H1 (cell line): Measurements from ENCODE around the gene NEUROD1. TPM values are rescaled to one million over a fixed set of nuclear protein-coding genes. Genes with fewer than 3 reads are reported as not detected.

Experiments
- CTCF ChIA-PET: fragments of 300-600 bp; sonication (Branson Sonifier 250); formaldehyde crosslinking; loops from one replicate; lab custom pipeline; 2021; ENCODE audit not compliant: partially characterized antibody; lab: Charles Lee
- POLR2A ChIA-PET: fragments of 300-600 bp; sonication (Branson Sonifier 250); formaldehyde crosslinking; loops from one replicate; lab custom pipeline; 2021; ENCODE audit warnings: inconsistent platforms; ENCODE audit not compliant: partially characterized antibody; lab: Charles Lee
- DNase-seq, 2 experiments: peaks; one replicate each; pipeline versions ENCODE4 v3.0.0 to v3.0.0-alpha.2; 2010 to 2022; ENCODE audit warnings: low spot score in 2 of 2, low read depth in 1 of 2, mixed read lengths in 1 of 2
- FAIRE-seq: peaks from 2 replicates; lab custom pipeline; 2011; peaks lifted over from hg19 to GRCh38; lab: Jason Lieb, UNC
- H2AFZ ChIP-seq: 2 replicates; pipeline ENCODE4 v1.8.1; 2012; ENCODE audit warnings: low read length, inconsistent platforms
- H2AK5ac ChIP-seq: 2 replicates; pipeline ENCODE4 v1.6.1; 2013; ENCODE audit warnings: low read depth, low read length
- H2BK120ac ChIP-seq: replicated peaks from 2 replicates; pipeline ENCODE3; 2013; ENCODE audit warnings: low read depth, low read length, inconsistent platforms
- H2BK12ac ChIP-seq: 2 replicates; pipeline ENCODE4 v1.6.1; 2013; ENCODE audit warnings: low read depth, low read length
- H2BK15ac ChIP-seq: 2 replicates; pipeline ENCODE4 v1.6.1; 2013; ENCODE audit warnings: low read length
- H2BK20ac ChIP-seq: 2 replicates; pipeline ENCODE4 v1.6.1; 2013; ENCODE audit warnings: low read length
- H2BK5ac ChIP-seq: 2 replicates; pipeline ENCODE4 v1.6.1; 2013; ENCODE audit warnings: low read depth, low read length
- H3K14ac ChIP-seq: 2 replicates; pipeline ENCODE4 v1.6.1; 2013; ENCODE audit warnings: inconsistent platforms; ENCODE audit not compliant: insufficient read length
- H3K18ac ChIP-seq: 2 replicates; pipeline ENCODE4 v1.6.1; 2013; ENCODE audit warnings: low read length; ENCODE audit errors: extremely low read depth
- H3K23ac ChIP-seq: 2 replicates; pipeline ENCODE4 v1.6.1; 2013; ENCODE audit warnings: inconsistent platforms; ENCODE audit not compliant: insufficient read length
- H3K23me2 ChIP-seq: 2 replicates; pipeline ENCODE4 v1.6.1; 2013; ENCODE audit warnings: low read depth, low read length
- H3K27ac ChIP-seq: 2 replicates; pipeline ENCODE4 v1.6.1; 2011; ENCODE audit warnings: low read depth, low read length, inconsistent platforms
- H3K27me3 ChIP-seq, 4 experiments: replicated peaks in 1 of 4; 1 replicate in 1 of 4; 2 replicates in 3 of 4; pipeline versions ENCODE4 v1.6.1 to v1.8.1; 2011 to 2013; ENCODE audit warnings: low read length in 3 of 4, mild to moderate bottlenecking in 3 of 4, inconsistent platforms in 2 of 4, mixed read lengths in 2 of 4, moderate library complexity in 1 of 4; ENCODE audit not compliant: control insufficient read depth in 3 of 4, insufficient read depth in 3 of 4; ENCODE audit errors: extremely low read depth in 1 of 4
- H3K36me3 ChIP-seq, 4 experiments: 2 replicates each; pipeline versions ENCODE4 v1.6.1 to v1.8.1; 2011 to 2013; ENCODE audit warnings: mild to moderate bottlenecking in 4 of 4, low read length in 3 of 4, moderate library complexity in 2 of 4, control low read depth in 1 of 4, inconsistent platforms in 1 of 4; ENCODE audit not compliant: insufficient read depth in 4 of 4, control insufficient read depth in 2 of 4
- H3K4ac ChIP-seq: replicated peaks from 2 replicates; pipeline ENCODE3; 2013; ENCODE audit warnings: low read length, low read depth, mixed read lengths, inconsistent platforms; ENCODE audit not compliant: insufficient read length
- H3K4me1 ChIP-seq, 4 experiments: replicated peaks in 1 of 4; 1 replicate in 1 of 4; 2 replicates in 3 of 4; pipeline versions ENCODE4 v1.6.1 to v1.8.1; 2011 to 2013; ENCODE audit warnings: low read length in 3 of 4, inconsistent platforms in 2 of 4, mixed read lengths in 1 of 4; ENCODE audit not compliant: insufficient read depth in 4 of 4, control insufficient read depth in 3 of 4
- H3K4me2 ChIP-seq, 2 experiments: 2 replicates each; pipeline versions ENCODE4 v1.6.1 to v1.8.1; 2011 to 2013; ENCODE audit warnings: low read depth in 2 of 2, low read length in 2 of 2, control low read depth in 1 of 2, inconsistent platforms in 1 of 2, mild to moderate bottlenecking in 1 of 2; ENCODE audit not compliant: insufficient read depth in 1 of 2
- H3K4me3 ChIP-seq, 4 experiments: fragments of 200-600, 300-600 bp in 1 of 4; sonication (generic), shearing (Covaris generic), sonication (Bioruptor Twin) in 1 of 4; 2 replicates each; pipeline versions ENCODE4 v1.5.1 to v1.8.1; 2011 to 2016; ENCODE audit warnings: low read length in 4 of 4, low read depth in 3 of 4, control low read depth in 2 of 4, inconsistent platforms in 2 of 4, mild to moderate bottlenecking in 2 of 4, mixed read lengths in 1 of 4, moderate library complexity in 1 of 4; ENCODE audit not compliant: insufficient read depth in 2 of 4; ENCODE audit errors: extremely low read depth in 1 of 4
- H3K56ac ChIP-seq: replicated peaks from 2 replicates; pipeline ENCODE3; 2013; ENCODE audit warnings: low read depth, mild to moderate bottlenecking, mixed read lengths, low read length, inconsistent platforms; ENCODE audit not compliant: insufficient read length
- H3K79me1 ChIP-seq: 2 replicates; pipeline ENCODE4 v1.6.1; 2013; ENCODE audit warnings: low read depth, low read length, control low read depth
- H3K79me2 ChIP-seq, 2 experiments: 2 replicates each; pipeline versions ENCODE4 v1.6.1 to v1.8.1; 2012 to 2013; ENCODE audit warnings: low read length in 2 of 2, mild to moderate bottlenecking in 2 of 2, inconsistent platforms in 1 of 2; ENCODE audit not compliant: insufficient read depth in 2 of 2, control insufficient read depth in 1 of 2
- H3K9ac ChIP-seq, 4 experiments: replicated peaks in 1 of 4; 1 replicate in 1 of 4; 2 replicates in 3 of 4; pipeline versions ENCODE4 v1.6.1 to v1.8.1; 2011 to 2013; ENCODE audit warnings: low read depth in 3 of 4, low read length in 3 of 4, control low read depth in 2 of 4, mild to moderate bottlenecking in 2 of 4, moderate library complexity in 2 of 4, inconsistent platforms in 1 of 4; ENCODE audit errors: extremely low read depth in 1 of 4
- H3K9me3 ChIP-seq, 2 experiments: 2 replicates each; pipeline versions ENCODE4 v1.6.1 to v1.8.1; 2012 to 2013; ENCODE audit warnings: mild to moderate bottlenecking in 2 of 2, moderate library complexity in 2 of 2, control low read depth in 1 of 2, inconsistent platforms in 1 of 2, low read depth in 1 of 2, low read length in 1 of 2, mixed read lengths in 1 of 2; ENCODE audit not compliant: insufficient read depth in 2 of 2
- H4K20me1 ChIP-seq, 2 experiments: replicated peaks in 1 of 2; 2 replicates each; pipeline versions ENCODE3 to v1.8.1; 2011 to 2013; ENCODE audit warnings: inconsistent platforms in 2 of 2, low read length in 2 of 2, mild to moderate bottlenecking in 1 of 2; ENCODE audit not compliant: insufficient read depth in 2 of 2, control insufficient read depth in 1 of 2
- H4K5ac ChIP-seq: 2 replicates; pipeline ENCODE4 v1.6.1; 2013; ENCODE audit warnings: low read length, low read depth, mixed read lengths, inconsistent platforms; ENCODE audit not compliant: insufficient read length
- H4K8ac ChIP-seq: 2 replicates; pipeline ENCODE4 v1.8.0; 2013; ENCODE audit warnings: mild to moderate bottlenecking, moderate library complexity, low read length, inconsistent platforms; ENCODE audit not compliant: insufficient read depth; ENCODE audit errors: extremely low read depth
- H4K91ac ChIP-seq: replicated peaks from 2 replicates; pipeline ENCODE3; 2013; ENCODE audit warnings: low read length, mixed read lengths, inconsistent platforms; ENCODE audit not compliant: insufficient read length
- EZH2 ChIP-seq: fragments of 200-600 bp; sonication (generic); IDR thresholded peaks from 2 replicates; pipeline ENCODE4 v1.7.1; 2012; ENCODE audit warnings: low read depth, mild to moderate bottlenecking, moderate library complexity, low read length, inconsistent platforms; ENCODE audit not compliant: severe bottlenecking
- JUND ChIP-seq: IDR thresholded peaks from 2 replicates; pipeline ENCODE4 v1.6.1; 2011; ENCODE audit warnings: mild to moderate bottlenecking, improper control_type of control experiment, low read length
- RNF2 ChIP-seq: fragments of 200-900, 300-1000 bp; sonication (generic); IDR thresholded peaks from 2 replicates; pipeline ENCODE4 v1.7.1; 2016; ENCODE audit warnings: borderline replicate concordance, low read depth, mild to moderate bottlenecking, antibody characterized with exemption, low read length; ENCODE audit not compliant: poor library complexity, severe bottlenecking; ENCODE audit errors: missing control alignments
- SUZ12 ChIP-seq: fragments of 200-600 bp; sonication (generic); IDR thresholded peaks from 2 replicates; pipeline ENCODE4 v1.6.1; 2012; ENCODE audit warnings: mild to moderate bottlenecking, inconsistent platforms, low read length, moderate library complexity, mixed read lengths
- WGBS, 2 experiments: shearing (Covaris generic) in 1 of 2; methylation state at CpG; one replicate each; pipeline versions ENCODE4 v1.1.6 to v1.1.7; 2013 to 2015; ENCODE audit warnings: low lambda C conversion rate in 2 of 2, mixed read lengths in 2 of 2, inconsistent platforms in 1 of 2, low coverage in 1 of 2, missing lambda C conversion rate in 1 of 2; ENCODE audit not compliant: insufficient replicate concordance in 2 of 2, insufficient coverage in 1 of 2, insufficient read length in 1 of 2; ENCODE audit errors: extremely low coverage in 1 of 2, missing lambda C conversion rate in 1 of 2; 5-methylcytosine and 5-hydroxymethylcytosine counted together
- polyA plus RNA-seq, 7 experiments: library from polyadenylated mRNA; depleted of rRNA in 3 of 7; stranded (reverse) in 5 of 7; unstranded in 2 of 7; fragments of >200 nt in 5 of 7; fragments of 200-250 nt in 2 of 7; gene quantifications; 1 replicate in 5 of 7; 2 replicates in 1 of 7; 4 replicates in 1 of 7; pipeline versions ENCODE4 v1.2.1 to v1.2.3, GENCODE V29; 2011 to 2013; ENCODE audit warnings: missing spikeins in 2 of 7, mixed read lengths in 2 of 7
- total RNA-seq: library from RNA; stranded (reverse); fragmentation: NEBNext Ultra II Directional; extraction: Animal tissue kit (Norgen Biotek cat#: 25700); gene quantifications from 2 replicates; pipeline ENCODE4 v1.2.1, GENCODE V29; 2021

The NEUROD1 gene
- total and polyA plus RNA-seq, 2 of the 8 experiments (the other 6 are each of a cell fraction or from before 2014, with no cell fraction given) = 0.08 TPM; not detected in 1

DNA sequence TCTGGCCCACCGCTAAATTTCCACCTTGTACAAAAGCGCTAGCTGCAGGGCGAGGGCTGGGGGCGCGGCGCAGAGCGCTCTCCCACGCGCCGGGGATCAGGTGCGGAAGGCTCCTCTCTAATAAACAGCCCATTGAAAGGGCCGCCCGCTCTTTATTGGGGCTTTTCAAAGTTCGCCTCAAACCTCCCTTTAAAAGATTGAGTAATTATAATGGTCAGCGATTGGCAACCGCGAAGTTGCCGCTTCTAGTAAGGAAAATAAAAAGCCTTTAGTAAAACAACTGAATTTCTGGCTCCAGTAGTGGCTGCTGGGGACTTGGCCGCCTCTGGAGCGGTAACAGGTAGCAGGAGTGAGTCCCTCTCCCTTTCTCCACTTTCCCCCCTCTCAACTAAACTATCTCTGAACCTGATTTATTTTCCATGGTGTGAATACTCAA, 755 bp downstream of the NEUROD1 start:
- Histone ChIP-seq H4K8ac (no peak overlapping the region), H4K91ac (no peak overlapping the region), H4K5ac (no peak overlapping the region), H2BK20ac (no peak overlapping the region), H3K9me3 (no peaks in the 10 kb centered on the region), H3K23ac (no peak overlapping the region), H3K27me3 (peaks cover 70 to 90% (median 73%) of the 10 kb centered on the region in 4 experiments), H3K23me2 (peaks cover 14% of the 10 kb centered on the region; the same call in 1 of the 2 replicates), H2BK15ac (no peak overlapping the region), H3K36me3 (no peaks in the 10 kb centered on the region; a peak in 1 of 8 replicates), H3K4ac (no peak overlapping the region), H3K79me2 (no peaks in the 10 kb centered on the region), H2BK5ac (no peak overlapping the region), H3K18ac (no peak overlapping the region), H3K79me1 (no peaks in the 10 kb centered on the region), H2AK5ac (no peak overlapping the region), H4K20me1 (peaks cover 27 to 37% of the 10 kb centered on the region in 2 experiments), H3K27ac (no peak overlapping the region), H3K56ac (no peak overlapping the region), H3K4me1 (peaks cover 10 to 40% (median 21%) of the 10 kb centered on the region in 4 experiments), H2BK12ac (no peak overlapping the region), H3K9ac (no peak overlapping the region), H3K14ac (no peak overlapping the region), H3K4me2 (peak overlapping the region; percentile 39 to 100; a peak in 3 of 4 replicates), H2AFZ (no peak overlapping the region), H2BK120ac (no peak overlapping the region), H3K4me3 (peak overlapping the region in 1 of 4 experiments; percentile 34; a peak in 1 of 8 replicates)
- WGBS, 2 experiments = 7% methylated on average over 20 of the region's 20 CpGs; no CpG with 5 or more reads in 1 of the 2 experiments
- ChIA-PET POLR2A (interaction anchor here (1.4 kb wide), 1 partner anchor 23 kb away, joined by 5 read pairs; the partner anchor contains the start of gene CERKL), CTCF (interaction anchor here (0.9 to 1.6 kb wide), 2 partner anchors 21 to 35 kb away, joined by 3 read pairs; no protein-coding TSS in a partner anchor)
- DNase-seq (no peak), FAIRE-seq (no peak)
- TF ChIP-seq JUND = no peak
- TF ChIP-seq SUZ12 = peak; percentile 48; the same call in 1 of the 2 replicates
- peak; percentile 78 for TF ChIP-seq EZH2
- TF ChIP-seq RNF2 = peak; percentile 89
